Measurements from ENCODE around the gene SLC35D2.

GRCh38 chr9:96430377-96430776 is 46.9 kb upstream of the SLC35D2 start:
- TF ChIP-seq CTCF (IDR thresholded peaks at IDR 0.05) = no peak
- TF ChIP-seq POLR2A (IDR thresholded peaks at IDR 0.05) = no peak
